HEK293 (cell line): ENCODE data around the gene ADSL.

Experiments used
- CTCF ChIA-PET: fragments of 350-600 bp; formaldehyde crosslinking; extraction: SDS; loops from one replicate; lab custom pipeline; 2021; ENCODE audit warnings: antibody characterized with exemption; lab: Yijun Ruan, JAX
- POLR2A ChIA-PET: fragments of 300-600 bp; formaldehyde crosslinking; extraction: SDS; loops from one replicate; lab custom pipeline; 2020; ENCODE audit warnings: antibody characterized with exemption, inconsistent platforms; lab: Yijun Ruan, JAX
- H3K27ac ChIP-seq: fragments of 200-500 bp; sonication (Bioruptor generic); 2 replicates; pipeline ENCODE4 v1.5.1; 2014; ENCODE audit warnings: low read depth, low read length, control low read depth, inconsistent platforms; ENCODE audit errors: extremely low read depth
- H3K36me3 ChIP-seq, 2 experiments: fragments of 200-500 bp in 1 of 2; sonication (Bioruptor generic) in 1 of 2; 1 replicate in 1 of 2; 2 replicates in 1 of 2; pipeline ENCODE4 v1.5.1; 2014 to 2017; ENCODE audit warnings: inconsistent platforms in 2 of 2, low read length in 2 of 2; ENCODE audit not compliant: control insufficient read depth in 2 of 2, insufficient read depth in 1 of 2
- H3K4me1 ChIP-seq: fragments of 200-500 bp; sonication (Bioruptor generic); 2 replicates; pipeline ENCODE4 v1.5.1; 2014; ENCODE audit warnings: mild to moderate bottlenecking, low read length, inconsistent platforms; ENCODE audit not compliant: control insufficient read depth, insufficient read depth
- H3K4me3 ChIP-seq: 2 replicates; pipeline ENCODE4 v1.5.1; 2011; ENCODE audit warnings: low read depth, mild to moderate bottlenecking, control low read depth, low read length, moderate library complexity
- H3K9me3 ChIP-seq: fragments of 200-500 bp; sonication (Bioruptor generic); 2 replicates; pipeline ENCODE4 v1.5.1; 2014; ENCODE audit warnings: low read depth, low read length, inconsistent platforms; ENCODE audit not compliant: control insufficient read depth, insufficient read depth
- GLIS1 ChIP-seq: fragments of 450-650 bp; formaldehyde crosslinking; IDR thresholded peaks from 2 replicates; pipeline ENCODE4 v1.5.1; 2016; ENCODE audit warnings: missing biosample characterization, missing genetic modification characterization
- HIC1 ChIP-seq: fragments of 450-650 bp; formaldehyde crosslinking; IDR thresholded peaks from 2 replicates; pipeline ENCODE4 v1.5.1; 2016; ENCODE audit warnings: missing biosample characterization, missing genetic modification characterization
- KLF17 ChIP-seq: fragments of 450-650 bp; formaldehyde crosslinking; IDR thresholded peaks from 2 replicates; pipeline ENCODE4 v1.5.1; 2016; ENCODE audit warnings: missing biosample characterization, missing genetic modification characterization
- PRDM10 ChIP-seq: fragments of 450-650 bp; formaldehyde crosslinking; IDR thresholded peaks from 2 replicates; pipeline ENCODE4 v1.5.1; 2016; ENCODE audit warnings: missing biosample characterization, missing genetic modification characterization
- SETDB1 ChIP-seq: IDR thresholded peaks from one replicate; pipeline ENCODE4 v1.6.1; 2017; ENCODE audit warnings: mild to moderate bottlenecking, low read length, moderate library complexity, mixed read lengths; ENCODE audit not compliant: insufficient read length
- ZIC2 ChIP-seq: fragments of 450-650 bp; formaldehyde crosslinking; IDR thresholded peaks from 2 replicates; pipeline ENCODE4 v1.5.1; 2016; ENCODE audit warnings: missing biosample characterization, missing genetic modification characterization
- ZNF146 ChIP-seq: fragments of 450-650 bp; formaldehyde crosslinking; IDR thresholded peaks from 2 replicates; pipeline ENCODE4 v1.5.1; 2016; ENCODE audit warnings: missing biosample characterization, missing genetic modification characterization
- ZNF155 ChIP-seq: fragments of 450-650 bp; formaldehyde crosslinking; IDR thresholded peaks from 2 replicates; pipeline ENCODE4 v1.5.1; 2016; ENCODE audit warnings: missing biosample characterization, missing genetic modification characterization
- ZNF169 ChIP-seq: fragments of 450-650 bp; formaldehyde crosslinking; IDR thresholded peaks from 2 replicates; pipeline ENCODE4 v1.5.1; 2016; ENCODE audit warnings: missing biosample characterization, missing genetic modification characterization
- ZNF174 ChIP-seq: fragments of 450-650 bp; formaldehyde crosslinking; IDR thresholded peaks from 2 replicates; pipeline ENCODE4 v1.5.0; 2017; ENCODE audit warnings: missing biosample characterization, mild to moderate bottlenecking, missing genetic modification characterization
- ZNF221 ChIP-seq: fragments of 450-650 bp; formaldehyde crosslinking; IDR thresholded peaks from 2 replicates; pipeline ENCODE4 v1.5.1; 2017; ENCODE audit warnings: missing biosample characterization, missing genetic modification characterization, borderline replicate concordance
- ZNF280C ChIP-seq: fragments of 450-650 bp; formaldehyde crosslinking; IDR thresholded peaks from 2 replicates; pipeline ENCODE4 v1.5.1; 2016; ENCODE audit warnings: missing biosample characterization, missing genetic modification characterization
- ZNF394 ChIP-seq: fragments of 450-650 bp; formaldehyde crosslinking; IDR thresholded peaks from 2 replicates; pipeline ENCODE4 v1.5.1; 2016; ENCODE audit warnings: missing biosample characterization, missing genetic modification characterization, mild to moderate bottlenecking, moderate library complexity, borderline replicate concordance
- ZNF501 ChIP-seq: fragments of 450-650 bp; formaldehyde crosslinking; IDR thresholded peaks from 2 replicates; pipeline ENCODE4 v1.5.1; 2016; ENCODE audit warnings: missing biosample characterization, missing genetic modification characterization
- ZNF518A ChIP-seq: fragments of 450-650 bp; formaldehyde crosslinking; conservative IDR thresholded peaks from 2 replicates; pipeline ENCODE4 v1.5.1; 2016; ENCODE audit warnings: low read depth, missing biosample characterization, missing genetic modification characterization
- ZNF558 ChIP-seq: fragments of 450-650 bp; formaldehyde crosslinking; IDR thresholded peaks from 2 replicates; pipeline ENCODE4 v1.5.1; 2016; ENCODE audit warnings: missing biosample characterization, missing genetic modification characterization
- ZNF610 ChIP-seq: fragments of 450-650 bp; formaldehyde crosslinking; IDR thresholded peaks from 2 replicates; pipeline ENCODE4 v1.5.1; 2016; ENCODE audit warnings: missing biosample characterization, missing genetic modification characterization, borderline replicate concordance
- ZNF654 ChIP-seq: fragments of 450-650 bp; formaldehyde crosslinking; IDR thresholded peaks from 2 replicates; pipeline ENCODE4 v1.5.1; 2016; ENCODE audit warnings: low read depth, missing biosample characterization, missing genetic modification characterization
- ZNF658 ChIP-seq: fragments of 450-650 bp; formaldehyde crosslinking; IDR thresholded peaks from 2 replicates; pipeline ENCODE4; 2016; ENCODE audit warnings: missing biosample characterization, missing genetic modification characterization
- ZNF677 ChIP-seq: fragments of 450-650 bp; IDR thresholded peaks from 2 replicates; pipeline ENCODE4 v1.5.0; 2018; ENCODE audit warnings: missing biosample characterization, mild to moderate bottlenecking, missing genetic modification characterization, moderate library complexity
- ZNF830 ChIP-seq: fragments of 450-650 bp; IDR thresholded peaks from 2 replicates; pipeline ENCODE4 v1.5.0; 2018; ENCODE audit warnings: missing biosample characterization, missing genetic modification characterization, low read depth, mild to moderate bottlenecking, moderate library complexity
- ZXDB ChIP-seq: fragments of 450-650 bp; formaldehyde crosslinking; IDR thresholded peaks from 2 replicates; pipeline ENCODE4 v1.5.1; 2016; ENCODE audit warnings: missing biosample characterization, missing genetic modification characterization

ADSL gene

GRCh38 chr22:40320687-40321086 lies 25.6 kb upstream of the ADSL start:
- CTCF ChIA-PET = interaction anchor here (0.6 kb wide), 1 partner anchor 283 kb away, joined by 3 read pairs; no protein-coding TSS in a partner anchor
- Histone ChIP-seq H3K4me3 (no peak overlapping the region), H3K9me3 (no peaks in the 10 kb centered on the region), H3K27ac (no peak overlapping the region), H3K4me1 (no peaks in the 10 kb centered on the region), H3K36me3 (peaks cover 34 to 72% of the 10 kb centered on the region in 2 experiments)
- TF ChIP-seq ZNF610 (tag by site-specific recombination) (no peak), GLIS1 (tag by site-specific recombination) (no peak), ZNF174 (no peak), ZNF830 (tag by site-specific recombination) (no peak), ZNF501 (no peak), PRDM10 (no peak), HIC1 (no peak), ZNF558 (tag by site-specific recombination) (no peak), ZNF155 (no peak)
- POLR2A ChIA-PET = no interaction called here

GRCh38 chr22:40322021-40322420 lies 24.3 kb upstream of the ADSL start:
- H3K36me3 ChIP-seq = peaks cover 25 to 60% of the 10 kb centered on the region in 2 experiments
- TF ChIP-seq ZXDB = no peak
- no peak for TF ChIP-seq ZNF280C (tag by site-specific recombination)
- no peak for TF ChIP-seq KLF17 (tag by site-specific recombination)
- no peak for TF ChIP-seq ZNF677 (tag by site-specific recombination)
- no peak for TF ChIP-seq ZNF654
- no peak for TF ChIP-seq ZNF518A (tag by site-specific recombination)
- TF ChIP-seq ZNF146 (tag by site-specific recombination) = no peak
- no peak for TF ChIP-seq SETDB1
- TF ChIP-seq ZNF501 = no peak
- no peak for TF ChIP-seq ZNF169 (tag by site-specific recombination)
- no peak for TF ChIP-seq ZNF394 (tag by site-specific recombination)
- TF ChIP-seq ZNF658 = no peak
- no peak for TF ChIP-seq ZNF221
- TF ChIP-seq ZIC2 (tag by site-specific recombination) = no peak

More at GRCh38 chr22:40322021-40322420, 24.3 kb upstream of the ADSL start:
- Histone ChIP-seq H3K9me3 (no peaks in the 10 kb centered on the region), H3K4me3 (no peak overlapping the region), H3K27ac (no peak overlapping the region), H3K4me1 (peaks cover 7% of the 10 kb centered on the region; the same call in 1 of the 2 replicates)
- POLR2A ChIA-PET = no interaction called here
- CTCF ChIA-PET = interaction anchor here (0.6 kb wide), 1 partner anchor 9 kb away, joined by 3 read pairs; no protein-coding TSS in a partner anchor
